Measurements from ENCODE around the gene CHCHD1. TPM values are rescaled to one million over a fixed set of nuclear protein-coding genes. Genes with fewer than 3 reads are reported as not detected.
"Not testable (repeated sequence)": the region's sequence is repeated elsewhere in the genome, so short reads cannot be mapped to it uniquely, and the experiment has no call there.

Gene CHCHD1
- total RNA-seq = 10 to 100 TPM; 15.1 to 18.8 TPM
- long read RNA-seq, donor 1, transcript CHCHD1-201 (3 exons, 835 nt) = major isoform, 7 of 7 reads
- long read RNA-seq, donor 1, partial matches to known transcripts = 0 of 7 reads
- long read RNA-seq, donor 1, other reads (novel, unspliced or antisense) = 0 of 7 reads
- long read RNA-seq, donor 2, partial matches to known transcripts = 2 of 6 reads
- long read RNA-seq, donor 2, other reads (novel, unspliced or antisense) = 0 of 6 reads

DNA sequence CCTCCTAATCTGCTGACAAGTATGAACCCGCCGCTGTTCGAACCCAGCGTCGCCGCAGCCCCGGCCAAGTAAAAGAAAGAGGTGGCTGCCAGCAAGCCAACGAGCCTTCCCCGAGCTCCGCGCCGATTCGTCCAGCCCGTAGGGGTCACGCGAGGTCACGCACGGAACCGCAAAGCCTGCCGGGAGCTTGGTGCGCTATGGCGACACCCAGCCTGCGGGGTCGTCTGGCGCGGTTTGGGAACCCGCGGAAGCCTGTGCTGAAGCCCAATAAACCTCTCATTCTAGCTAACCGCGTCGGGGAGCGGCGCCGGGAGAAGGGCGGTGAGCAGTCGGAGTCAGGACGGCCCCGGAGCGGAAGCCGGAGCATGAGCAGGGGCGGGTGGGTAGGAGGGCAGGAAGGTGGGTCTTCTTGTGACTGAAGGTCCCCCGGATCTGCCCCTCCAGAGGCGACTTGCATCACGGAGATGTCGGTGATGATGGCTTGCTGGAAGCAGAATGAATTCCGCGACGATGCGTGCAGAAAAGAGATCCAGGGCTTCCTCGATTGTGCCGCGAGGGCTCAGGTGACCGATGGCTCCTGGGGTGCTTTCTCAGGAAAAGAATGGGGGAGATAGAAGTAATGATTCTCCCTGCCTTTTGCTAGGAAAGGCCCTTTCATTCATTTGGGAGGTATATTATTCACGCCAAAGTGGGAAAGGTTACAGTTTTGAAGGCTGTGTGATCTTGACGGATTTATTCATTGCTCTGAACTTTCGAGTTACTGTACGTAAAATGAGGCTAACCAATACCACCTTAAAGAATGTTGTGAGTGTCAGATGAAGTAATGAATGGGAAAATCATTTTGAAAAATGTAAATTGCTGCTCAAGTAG lies at the start of gene CHCHD1:
CHCHD1 (plus strand) TSS at position 170 of the 870 bp plus-strand sequence; CDS start at position 198, 28 bp downstream.
- intact Hi-C loops (cut with DNase I) = no loop called here
- DNase-seq (ENCODE audit: low spot score) = peak; percentile 98

DNA sequence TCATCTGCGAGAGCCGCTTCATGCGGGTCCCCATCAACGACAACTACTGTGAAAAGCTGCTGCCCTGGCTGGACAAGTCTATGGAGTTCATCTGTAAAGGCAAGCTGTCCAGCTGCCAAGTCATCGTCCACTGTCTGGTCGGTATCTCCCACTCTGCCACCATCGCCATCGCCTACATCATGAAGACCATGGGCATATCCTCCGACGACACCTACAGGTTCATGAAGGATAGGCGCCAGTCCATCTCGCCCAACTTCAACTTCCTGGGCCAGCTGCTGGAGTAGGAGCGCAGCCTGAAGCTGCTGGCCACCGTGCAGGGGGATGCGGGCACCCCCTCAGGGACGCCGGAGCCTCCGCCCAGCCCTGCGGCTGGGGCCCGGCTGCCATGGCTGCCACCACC lies 49.4 kb upstream of the CHCHD1 start:
- intact Hi-C loops (cut with DNase I) = no loop called here
- no peak for DNase-seq (ENCODE audit: low spot score)

DNA sequence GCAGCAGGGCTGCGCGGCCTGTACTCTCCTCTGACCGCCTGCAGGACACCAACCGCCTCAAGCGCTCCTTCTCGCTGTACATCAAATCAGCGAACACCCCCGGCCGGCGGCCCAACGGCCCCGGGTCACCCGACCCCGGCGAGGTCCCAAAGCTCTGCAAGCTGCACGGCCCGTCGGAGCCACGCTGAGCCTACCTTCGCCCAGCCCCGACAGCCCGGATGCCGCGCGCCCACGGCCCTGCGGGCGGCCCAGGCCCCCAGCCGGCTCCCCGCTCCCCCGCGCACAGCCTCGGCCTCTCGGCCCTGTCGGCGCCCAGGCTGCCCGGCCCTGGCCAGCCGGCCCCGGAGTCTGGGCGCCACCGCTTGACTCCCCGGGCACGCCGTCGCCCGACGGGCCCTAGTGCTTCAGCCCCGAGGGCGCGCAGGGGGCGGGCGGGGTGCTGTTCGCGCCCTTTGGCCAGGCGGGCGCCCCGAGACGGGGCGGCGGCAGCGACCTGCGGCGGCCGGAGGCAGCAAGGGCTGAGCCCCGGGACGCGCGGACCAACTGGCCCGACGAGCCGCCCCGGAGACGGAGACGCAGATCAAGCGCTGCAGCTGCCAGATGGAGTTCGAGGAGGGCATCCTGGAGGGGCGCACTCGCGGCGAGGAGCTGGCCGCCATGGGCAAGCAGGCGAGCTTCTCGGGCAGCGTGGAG lies 48.8 kb upstream of the CHCHD1 start:
- no peak for DNase-seq (ENCODE audit: low spot score)
- intact Hi-C loops (cut with DNase I) = no loop called here

- no peak for DNase-seq (ENCODE audit: low spot score)
- intact Hi-C loops (cut with DNase I) = no loop called here
Measured at GRCh38 chr10:73734028-73734720, 47.7 kb upstream of the CHCHD1 start.

DNA sequence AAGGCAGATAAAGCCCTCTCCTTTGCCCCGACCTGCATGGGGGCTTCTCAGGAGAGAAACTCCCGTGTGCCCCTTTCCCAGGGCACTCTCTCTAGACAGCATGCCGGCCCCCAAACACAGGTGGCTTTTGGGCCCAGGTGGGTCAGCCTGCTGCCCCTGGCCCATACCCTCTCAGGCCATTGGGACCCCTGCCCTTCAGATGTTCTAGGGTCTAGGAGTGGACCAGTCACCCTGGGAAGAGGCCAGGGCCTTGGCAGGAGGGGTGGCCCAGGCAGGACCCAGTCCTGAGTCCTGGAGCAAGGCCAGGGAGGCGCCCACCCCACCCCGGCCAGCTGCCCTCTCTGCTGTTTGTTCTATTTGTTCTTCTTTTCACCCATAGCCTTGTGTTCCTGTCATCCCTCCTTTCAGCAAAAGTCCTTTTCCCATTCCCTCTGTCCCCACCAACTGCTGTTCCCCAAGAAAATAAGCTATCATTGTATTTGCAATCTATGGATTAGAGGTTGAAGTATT lies 47.0 kb upstream of the CHCHD1 start:
- no peak for DNase-seq (ENCODE audit: low spot score)
- intact Hi-C loops (cut with DNase I) = no loop called here

GRCh38 chr10:73740501-73741254 lies 41.2 kb upstream of the CHCHD1 start:
- intact Hi-C loops (cut with DNase I); DNase-seq (ENCODE audit: low spot score): not testable (repeated sequence)

DNA sequence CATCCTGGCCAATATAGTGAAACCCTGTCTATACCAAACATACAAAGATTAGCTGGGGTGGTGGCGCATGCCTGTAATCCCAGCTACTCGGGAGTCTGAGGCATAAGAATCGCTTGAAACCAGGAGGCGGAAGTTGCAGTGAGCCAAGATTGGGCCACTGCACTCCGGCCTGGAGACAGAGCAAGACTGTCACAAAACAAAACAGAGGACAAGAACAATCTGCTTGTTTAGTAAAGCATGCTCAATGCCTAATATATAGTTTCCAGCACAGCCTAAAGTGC lies 39.5 kb upstream of the CHCHD1 start:
- intact Hi-C loops (cut with DNase I) = no loop called here
- DNase-seq (ENCODE audit: low spot score) = no peak

- DNase-seq (ENCODE audit: low spot score) = no peak
- intact Hi-C loops (cut with DNase I) = no loop called here
Measured at GRCh38 chr10:73743327-73743904, 38.4 kb upstream of the CHCHD1 start.

DNA sequence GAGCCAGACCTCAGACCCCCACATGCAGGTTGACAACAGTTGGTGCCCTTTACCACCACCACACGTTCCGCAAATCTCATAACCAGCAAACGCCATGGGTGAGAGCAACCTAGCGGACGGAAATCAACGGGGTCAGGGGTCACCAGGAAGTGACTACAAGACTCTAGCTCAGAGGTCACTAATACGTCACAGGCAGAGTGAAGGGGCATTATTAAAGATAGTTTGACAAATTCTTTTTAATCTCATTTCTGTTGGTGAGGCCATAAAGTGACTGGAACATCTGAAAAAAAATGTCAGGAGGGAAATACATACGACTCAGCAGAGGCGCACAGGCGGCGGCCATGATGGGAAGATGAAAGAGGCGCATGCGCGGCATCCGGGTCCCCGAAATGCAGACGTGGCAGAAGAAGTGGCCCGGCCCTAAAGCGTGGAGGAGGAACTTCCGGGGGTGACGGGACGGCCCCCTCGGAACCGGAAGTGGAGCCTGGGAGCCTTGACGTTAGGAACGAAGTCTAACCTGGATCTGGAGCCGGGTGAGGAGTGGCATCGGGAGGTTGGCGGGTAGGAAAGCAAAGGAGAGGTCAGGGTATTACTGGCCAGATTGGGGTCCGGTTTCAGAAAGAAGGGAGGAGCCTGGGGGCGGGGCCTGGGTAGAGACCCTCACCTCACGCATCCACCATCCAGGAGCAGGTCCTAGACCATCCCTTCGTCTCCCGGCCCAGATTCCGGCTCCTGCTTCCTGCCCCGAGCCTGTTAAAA lies 37.8 kb upstream of the CHCHD1 start, which contains the start of gene SEC24C:
SEC24C (plus strand) TSS at position 468 of the 759 bp plus-strand sequence. CDS start 2,461 bp downstream, outside the sequence.
- peak; percentile 99 for DNase-seq (ENCODE audit: low spot score)
- intact Hi-C loops (cut with DNase I) = no loop called here

GRCh38 chr10:73744664-73744975 lies 37.2 kb upstream of the CHCHD1 start:
- peak; percentile 86 for DNase-seq (ENCODE audit: low spot score)
- intact Hi-C loops (cut with DNase I) = no loop called here

GRCh38 chr10:73746721-73747120 lies 35.1 kb upstream of the CHCHD1 start:
- intact Hi-C loops (cut with DNase I) = no loop called here
- no peak for DNase-seq (ENCODE audit: low spot score)

DNA sequence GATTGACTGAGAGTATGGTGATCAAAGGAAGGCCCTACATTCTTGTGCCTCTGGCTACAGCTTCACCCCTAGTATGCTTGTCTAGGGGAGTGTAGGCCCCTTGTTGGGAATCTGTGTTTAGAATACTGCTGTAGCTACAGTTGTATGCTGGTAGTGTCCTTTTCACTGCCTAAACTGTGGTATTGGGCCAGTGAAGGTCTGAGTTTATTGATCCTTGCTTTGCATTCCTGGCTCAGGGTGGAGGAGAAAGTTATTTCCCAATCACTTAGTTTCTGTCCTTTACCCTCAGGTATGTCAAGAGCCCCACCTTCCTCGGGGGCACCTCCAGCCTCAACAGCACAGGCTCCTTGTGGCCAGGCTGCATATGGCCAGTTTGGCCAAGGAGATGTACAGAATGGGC lies 31.0 kb upstream of the CHCHD1 start:
- intact Hi-C loops (cut with DNase I) = no loop called here

GRCh38 chr10:73756183-73756582 lies 25.7 kb upstream of the CHCHD1 start:
- DNase-seq (ENCODE audit: low spot score) = no peak
- intact Hi-C loops (cut with DNase I) = no loop called here

More for the DNA sequence above, 31.0 kb upstream of the CHCHD1 start:
- DNase-seq (ENCODE audit: low spot score) = no peak

- intact Hi-C loops (cut with DNase I) = no loop called here
- DNase-seq (ENCODE audit: low spot score) = no peak
Measured at GRCh38 chr10:73758704-73759511, 22.9 kb upstream of the CHCHD1 start.

DNA sequence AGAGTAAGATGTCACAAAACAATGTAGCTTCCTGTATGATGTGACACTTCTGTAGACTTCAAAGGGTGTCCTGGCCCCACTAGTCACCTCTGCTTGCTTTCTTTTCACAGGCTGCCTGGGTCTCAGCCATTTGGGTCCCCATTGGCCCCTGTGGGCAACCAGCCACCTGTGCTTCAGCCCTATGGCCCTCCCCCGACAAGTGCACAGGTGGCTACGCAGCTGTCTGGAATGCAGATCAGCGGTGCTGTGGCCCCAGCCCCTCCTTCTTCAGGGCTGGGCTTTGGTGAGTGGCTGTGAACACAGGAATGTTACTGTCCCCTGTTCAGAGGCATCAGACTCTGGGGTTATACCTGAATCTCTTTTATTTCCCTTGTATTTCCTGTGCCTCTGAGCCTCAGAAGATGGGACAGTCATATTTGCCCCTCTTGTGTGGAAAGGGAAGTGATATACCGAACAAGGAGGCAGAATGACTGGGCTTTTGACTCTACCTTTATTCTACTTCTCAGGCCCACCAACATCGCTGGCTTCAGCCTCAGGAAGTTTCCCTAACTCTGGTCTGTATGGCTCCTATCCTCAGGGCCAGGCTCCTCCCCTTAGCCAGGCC lies 22.2 kb upstream of the CHCHD1 start:
- no peak for DNase-seq (ENCODE audit: low spot score)
- intact Hi-C loops (cut with DNase I) = no loop called here

DNA sequence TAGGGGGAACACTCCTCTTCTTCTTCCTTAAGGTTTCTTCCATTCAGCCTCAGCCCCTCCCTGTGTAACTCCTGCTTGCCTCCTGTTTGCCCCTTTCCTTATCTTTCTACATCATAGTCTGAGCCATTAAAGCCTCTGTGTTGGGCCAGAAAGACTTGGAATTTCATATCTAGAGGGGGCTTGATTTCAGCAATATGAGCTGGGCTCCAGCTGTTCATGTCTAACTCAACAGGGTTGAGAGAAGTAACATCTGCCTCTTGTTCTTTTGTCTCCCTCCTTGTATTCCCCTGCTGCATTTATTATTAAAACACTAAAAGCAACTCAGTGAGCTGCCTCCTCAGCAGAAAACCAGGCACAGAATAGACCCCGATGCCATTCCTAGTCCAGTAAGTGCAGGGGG lies 20.1 kb upstream of the CHCHD1 start:
- no peak for DNase-seq (ENCODE audit: low spot score)
- intact Hi-C loops (cut with DNase I) = no loop called here

- intact Hi-C loops (cut with DNase I) = no loop called here
- no peak for DNase-seq (ENCODE audit: low spot score)
Measured at GRCh38 chr10:73762915-73763314, 18.9 kb upstream of the CHCHD1 start.
